Sigmoid colon (tissue), 7 donors: ENCODE data around the gene ZBTB38. TPM values are rescaled to one million over a fixed set of nuclear protein-coding genes. Genes with fewer than 3 reads are reported as not detected.

Experiments
- DNase-seq: peaks from one replicate; pipeline ENCODE4 v3.0.0-alpha.2; 2019
- H3K27ac ChIP-seq, 4 donors: fragments of 200-600 bp; sonication (generic); one replicate each; pipeline ENCODE4 v1.5.1; 2016 to 2019; ENCODE audit warnings: mild to moderate bottlenecking in 1 of 4
- H3K27me3 ChIP-seq, 3 donors: fragments of 200-600 bp; sonication (generic); one replicate each; pipeline ENCODE4 v1.5.1; 2019; ENCODE audit warnings: mild to moderate bottlenecking in 1 of 3
- H3K36me3 ChIP-seq, 4 donors: fragments of 200-600 bp; sonication (generic); one replicate each; pipeline ENCODE4 v1.5.1; 2016 to 2019
- H3K4me1 ChIP-seq, 4 donors: fragments of 200-600 bp; sonication (generic); one replicate each; pipeline ENCODE4 v1.5.1; 2017 to 2019
- H3K4me3 ChIP-seq, 4 donors: fragments of 200-600 bp; sonication (generic); one replicate each; pipeline ENCODE4 v1.5.1; 2017 to 2019; ENCODE audit warnings: mild to moderate bottlenecking in 2 of 4, moderate library complexity in 1 of 4
- H3K9me3 ChIP-seq, 4 donors: fragments of 200-600 bp in 3 of 4; sonication (generic) in 3 of 4; one replicate each; pipeline versions ENCODE4 v1.5.1 to v1.6.1; 2013 to 2019
- CTCF ChIP-seq, 4 experiments: fragments of 450-650 bp in 3 of 4; fragments of 200-600 bp in 1 of 4; IDR thresholded peaks; one replicate each; pipeline ENCODE4 v1.5.1; 2016 to 2019; ENCODE audit warnings: antibody characterized with exemption in 4 of 4, mild to moderate bottlenecking in 3 of 4, moderate library complexity in 2 of 4
- EP300 ChIP-seq, 4 donors: sonication (generic); formaldehyde crosslinking; IDR thresholded peaks; one replicate each; pipeline ENCODE4 v1.6.1; 2017; ENCODE audit warnings: antibody characterized with exemption in 4 of 4
- POLR2A ChIP-seq, 2 donors: fragments of 450-650 bp; IDR thresholded peaks; one replicate each; pipeline ENCODE4 v1.6.1; 2016; ENCODE audit warnings: antibody characterized with exemption in 2 of 2, mild to moderate bottlenecking in 2 of 2, moderate library complexity in 2 of 2
- POLR2AphosphoS5 ChIP-seq, 4 donors: sonication (generic); formaldehyde crosslinking; IDR thresholded peaks; one replicate each; pipeline ENCODE4 v1.6.1; 2017; ENCODE audit warnings: antibody characterized with exemption in 4 of 4
- WGBS, 2 donors: extraction: QIAGEN DNeasy Blood & Tissue Kit; methylation state at CpG; one replicate each; pipeline ENCODE4 v1.1.7; 2013; 5-methylcytosine and 5-hydroxymethylcytosine counted together
- intact Hi-C: fragments of 100-400 bp; cut with DNase I; formaldehyde crosslinking; loops from one replicate; pipeline ENCODE4 v1.15.1; 2023
- polyA plus RNA-seq, 3 donors: library from polyadenylated mRNA; stranded (reverse); fragments of 200-250 nt; gene quantifications; one replicate each; pipeline ENCODE4 v1.2.3, GENCODE V29; 2013
- total RNA-seq, 4 donors: library from RNA; depleted of rRNA; stranded (reverse); fragments of >200 nt; gene quantifications; one replicate each; pipeline ENCODE4 v1.1.0, GENCODE V29; 2016
- donor health status: healthy with polysubstance abuse.
- donor health status: Bipolar disorder and iron deficiency.
- donor health status: healthy.

ZBTB38 gene
- total and polyA plus RNA-seq, 7 donors, result 16.8 to 178 (median 150) TPM

GRCh38 chr3:141334627-141335250, 33.6 kb upstream of the ZBTB38 start:
- H3K27ac ChIP-seq, result no peak overlapping the region
- TF ChIP-seq POLR2AphosphoS5 (IDR thresholded peaks at IDR 0.05), result no peak
- TF ChIP-seq CTCF (IDR thresholded peaks at IDR 0.05), result no peak
- TF ChIP-seq POLR2A (IDR thresholded peaks at IDR 0.05), result no peak
- WGBS, 2 donors, result 94 to 95% methylated on average over 11 of the region's 11 CpGs
- no peaks in the 10 kb centered on the region for H3K9me3 ChIP-seq
- H3K4me1 ChIP-seq, result peaks cover 0 to 3% (median 0%) of the 10 kb centered on the region in 4 donors
- DNase-seq, result no peak
- intact Hi-C loops, result no loop called here
- no peak overlapping the region for H3K4me3 ChIP-seq
- no peaks in the 10 kb centered on the region for H3K27me3 ChIP-seq
- no peaks in the 10 kb centered on the region for H3K36me3 ChIP-seq

- no peak overlapping the region for H3K4me3 ChIP-seq
- WGBS, 2 donors, result 73 to 81% methylated on average over 2 of the region's 2 CpGs
- H3K36me3 ChIP-seq, result no peaks in the 10 kb centered on the region
- intact Hi-C loops, result no loop called here
- H3K9me3 ChIP-seq, result no peaks in the 10 kb centered on the region
- TF ChIP-seq POLR2AphosphoS5 (IDR thresholded peaks at IDR 0.05) (no peak), EP300 (IDR thresholded peaks at IDR 0.05) (no peak), CTCF (IDR thresholded peaks at IDR 0.05) (no peak), POLR2A (IDR thresholded peaks at IDR 0.05) (no peak)
- no peak overlapping the region for H3K27ac ChIP-seq
- no peak for DNase-seq
- H3K4me1 ChIP-seq, result peaks cover 0 to 3% (median 0%) of the 10 kb centered on the region in 4 donors
- no peaks in the 10 kb centered on the region for H3K27me3 ChIP-seq
Measured at GRCh38 chr3:141335531-141336061, 32.7 kb upstream of the ZBTB38 start.

- peaks cover 0 to 3% (median 0%) of the 10 kb centered on the region in 4 donors for H3K4me1 ChIP-seq
- no peak overlapping the region for H3K27ac ChIP-seq
- intact Hi-C loops, result no loop called here
- no peak for DNase-seq
- TF ChIP-seq CTCF (IDR thresholded peaks at IDR 0.05) (no peak), EP300 (IDR thresholded peaks at IDR 0.05) (no peak), POLR2AphosphoS5 (IDR thresholded peaks at IDR 0.05) (no peak), POLR2A (IDR thresholded peaks at IDR 0.05) (no peak)
- H3K36me3 ChIP-seq, result no peaks in the 10 kb centered on the region
- no peak overlapping the region for H3K4me3 ChIP-seq
- H3K9me3 ChIP-seq, result no peaks in the 10 kb centered on the region
- WGBS, 2 donors, result 72% methylated on average over 12 of the region's 12 CpGs
- no peaks in the 10 kb centered on the region for H3K27me3 ChIP-seq
Measured at GRCh38 chr3:141336672-141337522, 31.4 kb upstream of the ZBTB38 start.

- no peaks in the 10 kb centered on the region for H3K36me3 ChIP-seq
- no peak overlapping the region for H3K4me3 ChIP-seq
- intact Hi-C loops, result no loop called here
- H3K9me3 ChIP-seq, result no peaks in the 10 kb centered on the region
- H3K27ac ChIP-seq, result no peak overlapping the region
- no peak for TF ChIP-seq POLR2A (IDR thresholded peaks at IDR 0.05)
- WGBS, 2 donors, result 85 to 96% methylated on average over 1 of the region's 1 CpG
- peaks cover 0 to 3% (median 0%) of the 10 kb centered on the region in 4 donors for H3K4me1 ChIP-seq
- no peaks in the 10 kb centered on the region for H3K27me3 ChIP-seq
- no peak for DNase-seq
Measured at GRCh38 chr3:141337523-141337854, 30.8 kb upstream of the ZBTB38 start.

- Histone ChIP-seq H3K4me1 (peaks cover 0 to 3% (median 0%) of the 10 kb centered on the region in 4 donors), H3K36me3 (no peaks in the 10 kb centered on the region), H3K27me3 (no peaks in the 10 kb centered on the region), H3K4me3 (no peak overlapping the region), H3K9me3 (no peaks in the 10 kb centered on the region), H3K27ac (no peak overlapping the region)
- DNase-seq, result no peak
- 93 to 95% methylated on average over 2 of the region's 2 CpGs for WGBS, 2 donors
- intact Hi-C loops, result no loop called here
- no peak for TF ChIP-seq POLR2A (IDR thresholded peaks at IDR 0.05)
- no peak for TF ChIP-seq CTCF (IDR thresholded peaks at IDR 0.05)
- TF ChIP-seq EP300 (IDR thresholded peaks at IDR 0.05), result no peak
- no peak for TF ChIP-seq POLR2AphosphoS5 (IDR thresholded peaks at IDR 0.05)
Measured at GRCh38 chr3:141337991-141338390, 30.3 kb upstream of the ZBTB38 start.
